SK-N-SH (cell line): ENCODE results near the gene AP4S1.

Experiments
- MAX ChIP-seq: IDR thresholded peaks from 2 replicates; pipeline ENCODE4 v1.4.0; 2012; ENCODE audit warnings: low read depth
- MXI1 ChIP-seq: IDR thresholded peaks from 2 replicates; pipeline ENCODE4 v1.6.1; 2012; ENCODE audit warnings: mild to moderate bottlenecking, low read depth, low read length, improper control_type of control experiment
- POLR2AphosphoS5 ChIP-seq: IDR thresholded peaks from 2 replicates; pipeline ENCODE4 v1.6.1; 2012; ENCODE audit warnings: low read depth, low read length
- RFX5 ChIP-seq: IDR thresholded peaks from 2 replicates; pipeline ENCODE4 v1.6.1; 2012; ENCODE audit warnings: mild to moderate bottlenecking, improper control_type of control experiment, low read length
- RXRA ChIP-seq: IDR thresholded peaks from 2 replicates; pipeline ENCODE4 v1.4.0; 2012; ENCODE audit warnings: low read depth, mild to moderate bottlenecking, borderline replicate concordance
- TCF12 ChIP-seq: IDR thresholded peaks from 2 replicates; pipeline ENCODE4 v1.4.0; 2012
- TEAD4 ChIP-seq: IDR thresholded peaks from 2 replicates; pipeline ENCODE4 v1.4.0; 2012; ENCODE audit warnings: mild to moderate bottlenecking, borderline replicate concordance; ENCODE audit not compliant: insufficient read depth
- USF1 ChIP-seq: IDR thresholded peaks from 2 replicates; pipeline ENCODE4 v1.4.0; 2012; ENCODE audit warnings: low read depth, borderline replicate concordance
- TF ChIP-seq, protein P1 (sequence below): fragments of 150-350 bp; IDR thresholded peaks from 2 replicates; pipeline ENCODE4 v1.6.1; 2017; ENCODE audit warnings: antibody characterized with exemption, low read length, low read depth, borderline replicate concordance
- TF ChIP-seq, protein P2 (sequence below): fragments of 200-600 bp; sonication (generic); IDR thresholded peaks from 2 replicates; pipeline ENCODE4 v1.6.1; 2017; ENCODE audit warnings: antibody characterized with exemption, mild to moderate bottlenecking, moderate library complexity
- TF ChIP-seq, protein P3 (sequence below): IDR thresholded peaks from 2 replicates; pipeline ENCODE4; 2012

DNA sequence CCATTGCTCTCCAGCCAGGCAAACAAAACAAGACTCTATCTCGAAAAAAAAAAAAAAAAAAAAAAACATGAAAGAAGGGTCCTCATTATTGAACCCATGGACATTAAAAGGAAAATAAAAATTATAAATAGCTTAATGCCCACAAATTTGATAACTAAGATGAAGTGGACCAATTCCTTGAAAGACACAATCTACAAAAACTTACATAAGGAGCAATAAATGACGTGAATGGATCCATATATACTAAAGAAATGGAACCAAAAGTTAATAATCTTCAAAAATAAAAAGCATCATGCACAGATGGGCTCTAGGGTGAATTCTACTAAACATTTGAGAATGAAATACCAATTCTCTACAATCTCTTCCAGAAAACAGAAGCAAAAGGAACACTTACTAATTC, 47.7 kb upstream of the AP4S1 start:
- TF ChIP-seq MXI1 (no peak), TCF12 (no peak), MAX (no peak), POLR2AphosphoS5 (no peak), TEAD4 (no peak), RXRA (no peak), USF1 (no peak), RFX5 (no peak)
- TF ChIP-seq, protein P1, sequence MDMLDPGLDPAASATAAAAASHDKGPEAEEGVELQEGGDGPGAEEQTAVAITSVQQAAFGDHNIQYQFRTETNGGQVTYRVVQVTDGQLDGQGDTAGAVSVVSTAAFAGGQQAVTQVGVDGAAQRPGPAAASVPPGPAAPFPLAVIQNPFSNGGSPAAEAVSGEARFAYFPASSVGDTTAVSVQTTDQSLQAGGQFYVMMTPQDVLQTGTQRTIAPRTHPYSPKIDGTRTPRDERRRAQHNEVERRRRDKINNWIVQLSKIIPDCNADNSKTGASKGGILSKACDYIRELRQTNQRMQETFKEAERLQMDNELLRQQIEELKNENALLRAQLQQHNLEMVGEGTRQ, result no peak
- TF ChIP-seq, protein P2, sequence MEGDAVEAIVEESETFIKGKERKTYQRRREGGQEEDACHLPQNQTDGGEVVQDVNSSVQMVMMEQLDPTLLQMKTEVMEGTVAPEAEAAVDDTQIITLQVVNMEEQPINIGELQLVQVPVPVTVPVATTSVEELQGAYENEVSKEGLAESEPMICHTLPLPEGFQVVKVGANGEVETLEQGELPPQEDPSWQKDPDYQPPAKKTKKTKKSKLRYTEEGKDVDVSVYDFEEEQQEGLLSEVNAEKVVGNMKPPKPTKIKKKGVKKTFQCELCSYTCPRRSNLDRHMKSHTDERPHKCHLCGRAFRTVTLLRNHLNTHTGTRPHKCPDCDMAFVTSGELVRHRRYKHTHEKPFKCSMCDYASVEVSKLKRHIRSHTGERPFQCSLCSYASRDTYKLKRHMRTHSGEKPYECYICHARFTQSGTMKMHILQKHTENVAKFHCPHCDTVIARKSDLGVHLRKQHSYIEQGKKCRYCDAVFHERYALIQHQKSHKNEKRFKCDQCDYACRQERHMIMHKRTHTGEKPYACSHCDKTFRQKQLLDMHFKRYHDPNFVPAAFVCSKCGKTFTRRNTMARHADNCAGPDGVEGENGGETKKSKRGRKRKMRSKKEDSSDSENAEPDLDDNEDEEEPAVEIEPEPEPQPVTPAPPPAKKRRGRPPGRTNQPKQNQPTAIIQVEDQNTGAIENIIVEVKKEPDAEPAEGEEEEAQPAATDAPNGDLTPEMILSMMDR, result no peak
- TF ChIP-seq, protein P3, sequence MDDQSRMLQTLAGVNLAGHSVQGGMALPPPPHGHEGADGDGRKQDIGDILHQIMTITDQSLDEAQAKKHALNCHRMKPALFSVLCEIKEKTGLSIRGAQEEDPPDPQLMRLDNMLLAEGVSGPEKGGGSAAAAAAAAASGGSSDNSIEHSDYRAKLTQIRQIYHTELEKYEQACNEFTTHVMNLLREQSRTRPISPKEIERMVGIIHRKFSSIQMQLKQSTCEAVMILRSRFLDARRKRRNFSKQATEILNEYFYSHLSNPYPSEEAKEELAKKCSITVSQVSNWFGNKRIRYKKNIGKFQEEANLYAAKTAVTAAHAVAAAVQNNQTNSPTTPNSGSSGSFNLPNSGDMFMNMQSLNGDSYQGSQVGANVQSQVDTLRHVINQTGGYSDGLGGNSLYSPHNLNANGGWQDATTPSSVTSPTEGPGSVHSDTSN, result no peak
